ENCODE data around the gene CD247.

CD247 gene

GRCh38 chr1:167511374-167511986 lies 6.8 kb downstream of the CD247 start:
- no peak for DNase-seq (ENCODE audit: low spot score)

GRCh38 chr1:167510881-167511280 lies 7.4 kb downstream of the CD247 start:
- DNase-seq (ENCODE audit: low spot score) = no peak

GRCh38 chr1:167510244-167510643 lies 8.1 kb downstream of the CD247 start:
- no peak for DNase-seq (ENCODE audit: low spot score)

- DNase-seq (ENCODE audit: low spot score) = no peak
These were observed 8.7 kb downstream of the CD247 start for GRCh38 chr1:167509587-167509986.

- no peak for DNase-seq (ENCODE audit: low spot score)
These were observed 10.6 kb downstream of the CD247 start for GRCh38 chr1:167507719-167508118.

- DNase-seq (ENCODE audit: low spot score) = no peak
These were observed 13.9 kb downstream of the CD247 start for GRCh38 chr1:167504467-167504827.

- DNase-seq (ENCODE audit: low spot score) = no peak
These were observed 14.5 kb downstream of the CD247 start for GRCh38 chr1:167503626-167504466.

- DNase-seq (ENCODE audit: low spot score) = no peak
These were observed 15.4 kb downstream of the CD247 start for GRCh38 chr1:167502719-167503462.

- no peak for DNase-seq (ENCODE audit: low spot score)
These were observed 16.2 kb downstream of the CD247 start for GRCh38 chr1:167502192-167502551.

- DNase-seq (ENCODE audit: low spot score) = peak; percentile 32
These were observed 16.7 kb downstream of the CD247 start for GRCh38 chr1:167501515-167502191.

- DNase-seq (ENCODE audit: low spot score) = peak; percentile 59
These were observed 18.0 kb downstream of the CD247 start for GRCh38 chr1:167500283-167500860.

GRCh38 chr1:167499664-167500101 lies 18.6 kb downstream of the CD247 start:
- DNase-seq (ENCODE audit: low spot score) = peak; percentile 95

- peak; percentile 42 for DNase-seq (ENCODE audit: low spot score)
These were observed 19.2 kb downstream of the CD247 start for GRCh38 chr1:167499106-167499505.

GRCh38 chr1:167496797-167497619 lies 21.3 kb downstream of the CD247 start:
- no peak for DNase-seq (ENCODE audit: low spot score)

- DNase-seq (ENCODE audit: low spot score) = no peak
These were observed 25.0 kb downstream of the CD247 start for GRCh38 chr1:167493372-167493771.

- no peak for DNase-seq (ENCODE audit: low spot score)
These were observed 25.8 kb downstream of the CD247 start for GRCh38 chr1:167492481-167492910.

- DNase-seq (ENCODE audit: low spot score) = no peak
These were observed 26.5 kb downstream of the CD247 start for GRCh38 chr1:167491586-167492461.

- no peak for DNase-seq (ENCODE audit: low spot score)
These were observed 27.6 kb downstream of the CD247 start for GRCh38 chr1:167490765-167491164.

- no peak for DNase-seq (ENCODE audit: low spot score)
These were observed 28.6 kb downstream of the CD247 start for GRCh38 chr1:167489571-167490340.
